ENCODE data around the gene VTN. TPM values are rescaled to one million over a fixed set of nuclear protein-coding genes. Genes with fewer than 3 reads are reported as not detected.
A peak's percentile ranks its signal among the peaks of the same experiment; 100 is the strongest.

The VTN gene
- total and polyA plus RNA-seq, 2 experiments from 2014 or later = 0.34 TPM; not detected in 1

GRCh38 chr17:28335201-28335958, 34.7 kb downstream of the VTN start, which contains the start of the genes IFT20 and TNFAIP1:
Gene IFT20 (minus strand): TSS chr17:28335472. CDS start chr17:28331985, 3,487 bp downstream.
Gene TNFAIP1 (plus strand): TSS chr17:28335761. CDS start chr17:28339522, 3,761 bp downstream.
- H3F3A ChIP-seq (ENCODE audit: insufficient read depth) = peaks cover 21% of the 10 kb centered on the region
- peak within 1 kb of the TSS; percentile 77 for H2AFZ ChIP-seq
- H3K9me3 ChIP-seq (ENCODE audit: low read depth) = no peaks in the 10 kb centered on the region
- peak within 1 kb of the TSS; percentile 97 for H3K9ac ChIP-seq
- H4K20me1 ChIP-seq (ENCODE audit: insufficient read depth) = no peaks in the 10 kb centered on the region; the same call in 1 of the 2 replicates
- H3K4me3 ChIP-seq = peak within 1 kb of the TSS; percentile 86
- H3K4me2 ChIP-seq (ENCODE audit: unreplicated experiment) = peak within 1 kb of the TSS; percentile 100
- TF ChIP-seq EZH2phosphoT487 (IDR thresholded peaks at IDR 0.05; ENCODE audit: insufficient read depth, low read depth) = no peak
- no peak for TF ChIP-seq EZH2 (IDR thresholded peaks at IDR 0.05; ENCODE audit: insufficient read depth, poor library complexity, severe bottlenecking)
- DNase-seq = peak; percentile 100
- H3K79me2 ChIP-seq (ENCODE audit: insufficient read depth) = peaks cover 94% of the 10 kb centered on the region
- in situ Hi-C loops (cut with MboI) = no loop called here
- WGBS, 2 experiments (ENCODE audit: low coverage in 1 of 2, low lambda C conversion rate in 2 of 2, missing lambda C conversion rate in 2 of 2) = 0 to 1% methylated on average over 59 to 62 of the region's 62 CpGs
- H3K36me3 ChIP-seq (ENCODE audit: low read depth) = no peaks in the 10 kb centered on the region; the same call in 1 of the 2 replicates
- H3K27ac ChIP-seq = peak within 1 kb of the TSS; percentile 97
- no peaks in the 10 kb centered on the region for H3K27me3 ChIP-seq (replicated peaks; ENCODE audit: insufficient read depth)
- peaks cover 41% of the 10 kb centered on the region for H3K4me1 ChIP-seq (ENCODE audit: insufficient read depth)
- H3K9me2 ChIP-seq (ENCODE audit: insufficient read depth) = no peaks in the 10 kb centered on the region

- Histone ChIP-seq H3K27ac (peak overlapping the region; percentile 97), H3K36me3 (ENCODE audit: low read depth) (no peaks in the 10 kb centered on the region; the same call in 1 of the 2 replicates), H4K20me1 (ENCODE audit: insufficient read depth) (no peaks in the 10 kb centered on the region; the same call in 1 of the 2 replicates), H3K9ac (peak overlapping the region; percentile 97), H3K79me2 (ENCODE audit: insufficient read depth) (peaks cover 91% of the 10 kb centered on the region), H2AFZ (peak overlapping the region; percentile 77), H3K4me2 (ENCODE audit: unreplicated experiment) (peak overlapping the region; percentile 100), H3K4me1 (ENCODE audit: insufficient read depth) (peaks cover 41% of the 10 kb centered on the region), H3F3A (ENCODE audit: insufficient read depth) (peaks cover 21% of the 10 kb centered on the region), H3K4me3 (peak overlapping the region; percentile 86), H3K27me3 (replicated peaks; ENCODE audit: insufficient read depth) (no peaks in the 10 kb centered on the region), H3K9me2 (ENCODE audit: insufficient read depth) (no peaks in the 10 kb centered on the region), H3K9me3 (ENCODE audit: low read depth) (no peaks in the 10 kb centered on the region)
- in situ Hi-C loops (cut with MboI) = loop anchor here (5.0 kb wide), 1 partner anchor 87 kb away; no protein-coding TSS in a partner anchor
- TF ChIP-seq EZH2 (IDR thresholded peaks at IDR 0.05; ENCODE audit: insufficient read depth, poor library complexity, severe bottlenecking) = no peak
- TF ChIP-seq EZH2phosphoT487 (IDR thresholded peaks at IDR 0.05; ENCODE audit: insufficient read depth, low read depth) = no peak
- DNase-seq = peak; percentile 81
- 1 to 2% methylated on average over 18 of the region's 18 CpGs for WGBS, 2 experiments (ENCODE audit: low coverage in 1 of 2, low lambda C conversion rate in 2 of 2, missing lambda C conversion rate in 2 of 2)
These were observed 35.4 kb downstream of the VTN start for GRCh38 chr17:28334666-28335200.

- Histone ChIP-seq H3K36me3 (ENCODE audit: low read depth) (peaks cover 3% of the 10 kb centered on the region; the same call in 1 of the 2 replicates), H4K20me1 (ENCODE audit: insufficient read depth) (no peaks in the 10 kb centered on the region; the same call in 1 of the 2 replicates)
These were observed 35.9 kb downstream of the VTN start for GRCh38 chr17:28334171-28334570.

GRCh38 chr17:28333083-28333746, 36.9 kb downstream of the VTN start:
- H3K9me3 ChIP-seq (ENCODE audit: low read depth) = no peaks in the 10 kb centered on the region
- H3K4me2 ChIP-seq (ENCODE audit: unreplicated experiment) = peak overlapping the region; percentile 100
- no peaks in the 10 kb centered on the region for H3K27me3 ChIP-seq (replicated peaks; ENCODE audit: insufficient read depth)
- peaks cover 31% of the 10 kb centered on the region for H3F3A ChIP-seq (ENCODE audit: insufficient read depth)
- peak overlapping the region; percentile 97; the same call in 1 of the 2 replicates for H3K9ac ChIP-seq
- no peaks in the 10 kb centered on the region; the same call in 1 of the 2 replicates for H4K20me1 ChIP-seq (ENCODE audit: insufficient read depth)
- H3K4me1 ChIP-seq (ENCODE audit: insufficient read depth) = peaks cover 38% of the 10 kb centered on the region
- no peak overlapping the region for H2AFZ ChIP-seq
- DNase-seq = peak; percentile 54
- H3K4me3 ChIP-seq = peak overlapping the region; percentile 86
- H3K27ac ChIP-seq = peak overlapping the region; percentile 97; the same call in 1 of the 2 replicates
- H3K9me2 ChIP-seq (ENCODE audit: insufficient read depth) = no peaks in the 10 kb centered on the region
- peaks cover 81% of the 10 kb centered on the region for H3K79me2 ChIP-seq (ENCODE audit: insufficient read depth)
- in situ Hi-C loops (cut with MboI) = loop anchor here (5.0 kb wide), 1 partner anchor 86 kb away; no protein-coding TSS in a partner anchor
- H3K36me3 ChIP-seq (ENCODE audit: low read depth) = peaks cover 11% of the 10 kb centered on the region; the same call in 1 of the 2 replicates
- WGBS, 2 experiments (ENCODE audit: low coverage in 1 of 2, low lambda C conversion rate in 2 of 2, missing lambda C conversion rate in 2 of 2) = 8 to 13% methylated on average over 1 of the region's 1 CpG
- no peak for TF ChIP-seq EZH2phosphoT487 (IDR thresholded peaks at IDR 0.05; ENCODE audit: insufficient read depth, low read depth)
- no peak for TF ChIP-seq EZH2 (IDR thresholded peaks at IDR 0.05; ENCODE audit: insufficient read depth, poor library complexity, severe bottlenecking)

More at GRCh38 chr17:28334171-28334570, 35.9 kb downstream of the VTN start:
- Histone ChIP-seq H3K9me2 (ENCODE audit: insufficient read depth) (no peaks in the 10 kb centered on the region), H2AFZ (no peak overlapping the region), H3K4me2 (ENCODE audit: unreplicated experiment) (peak overlapping the region; percentile 100), H3K9me3 (ENCODE audit: low read depth) (no peaks in the 10 kb centered on the region), H3K4me3 (peak overlapping the region; percentile 86), H3K79me2 (ENCODE audit: insufficient read depth) (peaks cover 87% of the 10 kb centered on the region), H3K9ac (peak overlapping the region; percentile 97), H3K4me1 (ENCODE audit: insufficient read depth) (peaks cover 41% of the 10 kb centered on the region), H3F3A (ENCODE audit: insufficient read depth) (peaks cover 22% of the 10 kb centered on the region), H3K27me3 (replicated peaks; ENCODE audit: insufficient read depth) (no peaks in the 10 kb centered on the region), H3K27ac (peak overlapping the region; percentile 97)
- TF ChIP-seq EZH2 (IDR thresholded peaks at IDR 0.05; ENCODE audit: insufficient read depth, poor library complexity, severe bottlenecking) = no peak
- TF ChIP-seq EZH2phosphoT487 (IDR thresholded peaks at IDR 0.05; ENCODE audit: insufficient read depth, low read depth) = no peak
- 21% methylated on average over 6 of the region's 6 CpGs for WGBS, 2 experiments (ENCODE audit: low coverage in 1 of 2, low lambda C conversion rate in 2 of 2, missing lambda C conversion rate in 2 of 2)
- DNase-seq = peak; percentile 57
- in situ Hi-C loops (cut with MboI) = loop anchor here (5.0 kb wide), 1 partner anchor 87 kb away; no protein-coding TSS in a partner anchor

Data from GM23248 (cell line).